TTC549 (cell line): ENCODE results near the gene DUOX1.

Source experiments
- FAIRE-seq: peaks from 2 replicates; lab custom pipeline; 2012; peaks lifted over from hg19 to GRCh38; lab: Jason Lieb, UNC

Gene DUOX1

DNA sequence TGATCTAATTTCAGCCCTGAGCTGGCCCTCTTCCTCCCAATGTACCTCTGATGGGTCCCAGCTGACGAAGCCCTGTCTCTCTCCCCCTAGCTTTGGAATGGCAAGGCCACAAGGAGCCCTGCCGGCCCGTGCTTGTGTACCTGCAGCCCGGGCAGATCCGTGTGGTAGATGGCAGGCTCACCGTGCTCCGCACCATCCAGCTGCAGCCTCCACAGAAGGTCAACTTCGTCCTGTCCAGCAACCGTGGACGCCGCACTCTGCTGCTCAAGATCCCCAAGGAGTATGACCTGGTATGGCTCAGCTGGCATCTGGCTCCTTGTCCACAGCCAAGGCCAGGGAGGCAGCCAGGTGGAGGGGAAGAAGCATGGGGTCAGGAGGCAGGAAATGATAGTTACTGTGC, 14.2 kb downstream of the DUOX1 start:
- no peak for FAIRE-seq

- no peak for FAIRE-seq
These were observed 15.0 kb downstream of the DUOX1 start for GRCh38 chr15:45144775-45145174.

GRCh38 chr15:45146405-45146804, 16.6 kb downstream of the DUOX1 start:
- no peak for FAIRE-seq

- FAIRE-seq = no peak
These were observed 17.8 kb downstream of the DUOX1 start for GRCh38 chr15:45147606-45148005.

- FAIRE-seq = no peak
These were observed 18.6 kb downstream of the DUOX1 start for GRCh38 chr15:45148076-45149059.

DNA sequence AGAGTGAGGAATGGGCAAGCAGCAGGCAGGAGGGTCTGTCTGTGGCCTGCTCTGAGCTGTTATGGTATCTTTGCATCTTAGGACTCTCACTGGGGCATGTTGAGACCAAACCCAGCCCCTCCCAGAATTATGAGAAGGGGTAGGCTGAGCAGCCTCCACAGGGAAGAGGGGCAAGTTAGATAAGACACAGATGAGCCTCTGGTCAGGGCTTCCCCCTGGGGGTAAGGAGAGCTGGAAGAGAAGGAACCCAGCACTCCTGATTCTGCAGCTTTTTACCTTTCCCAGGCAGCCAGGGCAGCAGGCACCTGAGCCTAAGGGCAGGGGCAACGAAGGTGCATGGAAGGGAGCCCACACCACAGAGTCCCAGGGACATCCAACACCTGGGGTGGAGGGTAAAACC, 19.3 kb downstream of the DUOX1 start:
- FAIRE-seq = no peak

DNA sequence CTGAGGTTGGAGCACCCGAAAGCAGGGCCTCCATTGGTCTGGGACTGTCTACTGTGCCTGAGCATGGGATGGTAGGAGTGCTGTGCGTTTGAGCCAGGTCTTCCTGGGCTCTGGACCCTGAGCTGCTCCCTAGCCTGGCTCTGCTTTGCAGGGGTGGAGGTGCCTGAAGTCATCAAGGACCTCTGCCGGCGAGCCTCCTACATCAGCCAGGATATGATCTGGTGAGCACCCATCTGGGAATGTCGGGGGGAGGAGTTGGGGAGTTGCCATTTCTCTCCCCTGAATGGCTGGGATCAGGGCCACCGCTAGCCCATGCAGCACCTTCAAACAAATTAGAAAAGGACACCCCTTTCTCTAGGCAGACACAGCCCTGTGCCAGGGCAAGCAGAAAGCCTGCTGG, 20.7 kb downstream of the DUOX1 start:
- no peak for FAIRE-seq

DNA sequence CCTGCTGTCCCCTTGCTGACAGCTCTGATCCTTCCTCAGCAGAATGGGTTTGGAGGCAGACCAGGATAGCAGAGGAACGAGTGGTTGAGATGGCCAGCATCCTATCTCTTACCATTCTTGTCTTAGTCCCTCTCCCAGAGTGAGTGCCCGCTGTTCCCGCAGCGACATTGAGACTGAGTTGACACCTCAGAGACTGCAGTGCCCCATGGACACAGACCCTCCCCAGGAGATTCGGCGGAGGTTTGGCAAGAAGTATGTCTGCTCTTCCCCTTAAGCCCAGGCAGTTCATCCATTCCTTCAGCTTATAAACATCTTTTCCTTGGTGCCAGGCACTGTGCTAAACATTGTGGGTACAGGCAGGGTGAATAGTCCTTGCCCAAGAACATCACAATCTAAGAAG, 21.2 kb downstream of the DUOX1 start:
- no peak for FAIRE-seq

- FAIRE-seq = no peak
These were observed 22.4 kb downstream of the DUOX1 start for GRCh38 chr15:45151998-45152828.

- no peak for FAIRE-seq
These were observed 25.9 kb downstream of the DUOX1 start for GRCh38 chr15:45155739-45156138.

GRCh38 chr15:45156744-45157455, 27.1 kb downstream of the DUOX1 start:
- FAIRE-seq = no peak

DNA sequence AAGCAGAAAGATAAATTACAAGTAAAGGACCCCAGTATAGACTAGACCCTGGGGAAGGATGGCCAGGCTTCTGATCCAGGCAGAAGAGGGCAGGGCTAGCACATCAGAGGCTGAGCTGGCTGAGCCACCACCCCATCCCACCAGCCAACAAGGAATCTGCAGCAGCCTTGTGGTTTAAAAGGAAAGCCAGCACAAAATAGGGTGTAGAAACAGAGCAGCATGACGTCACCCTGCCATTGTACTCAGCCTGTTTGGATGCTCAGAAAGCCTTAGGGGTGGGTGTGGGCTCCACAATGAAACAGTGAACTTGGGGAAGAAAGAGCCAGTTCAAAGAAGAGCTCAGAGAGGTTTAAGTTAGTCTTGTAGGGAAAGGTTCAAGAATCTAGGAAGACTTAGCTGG, 28.2 kb downstream of the DUOX1 start:
- FAIRE-seq = no peak

DNA sequence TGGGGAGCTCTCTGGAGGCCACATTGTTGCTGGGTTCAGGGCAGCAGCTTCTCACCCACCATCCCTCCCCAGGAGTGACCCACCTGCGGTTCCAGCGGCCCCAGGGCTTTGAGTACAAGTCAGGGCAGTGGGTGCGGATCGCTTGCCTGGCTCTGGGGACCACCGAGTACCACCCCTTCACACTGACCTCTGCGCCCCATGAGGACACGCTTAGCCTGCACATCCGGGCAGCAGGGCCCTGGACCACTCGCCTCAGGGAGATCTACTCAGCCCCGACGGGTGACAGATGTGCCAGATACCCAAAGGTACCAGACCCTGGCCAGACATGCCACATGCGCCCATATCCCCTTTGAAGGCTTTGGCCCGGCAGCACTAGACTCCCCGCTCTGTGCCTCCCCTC, 31.9 kb downstream of the DUOX1 start:
- no peak for FAIRE-seq

DNA sequence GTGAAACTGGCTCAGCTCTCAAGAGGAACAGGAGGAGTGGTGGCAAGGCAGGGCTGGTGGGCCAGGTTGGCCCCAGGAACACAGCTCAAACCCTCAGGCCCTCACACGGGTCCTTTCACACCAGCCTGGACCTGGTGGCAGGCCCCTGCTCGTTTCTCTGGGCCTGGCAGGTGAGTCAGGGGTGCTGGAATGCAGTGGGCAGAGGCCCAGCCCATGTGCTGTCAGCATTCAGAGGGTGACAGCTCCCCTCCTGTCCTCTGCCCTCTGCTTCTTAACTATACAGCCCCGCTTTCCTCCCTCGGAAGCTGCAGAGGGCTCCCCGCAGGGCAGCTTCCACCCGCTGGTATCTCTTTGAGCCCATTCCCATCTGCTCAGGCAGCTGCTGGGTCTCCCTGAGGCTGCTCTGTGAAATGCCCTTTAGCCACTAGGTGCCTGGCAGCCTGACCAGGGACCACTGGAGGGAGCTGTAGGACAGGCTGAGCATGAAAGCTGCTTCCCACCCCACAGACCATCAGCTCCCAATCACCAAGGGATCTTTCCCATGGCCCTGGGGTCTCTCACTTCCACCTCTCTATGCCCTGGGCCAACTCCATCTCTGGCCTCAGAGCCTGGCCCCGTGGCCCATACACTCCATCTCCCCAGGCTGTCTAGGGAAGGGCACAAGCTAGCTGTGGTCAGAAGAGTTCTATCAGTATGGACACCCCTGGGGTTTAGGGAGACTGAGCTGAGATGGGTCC, 33.1 kb downstream of the DUOX1 start:
- no peak for FAIRE-seq

DNA sequence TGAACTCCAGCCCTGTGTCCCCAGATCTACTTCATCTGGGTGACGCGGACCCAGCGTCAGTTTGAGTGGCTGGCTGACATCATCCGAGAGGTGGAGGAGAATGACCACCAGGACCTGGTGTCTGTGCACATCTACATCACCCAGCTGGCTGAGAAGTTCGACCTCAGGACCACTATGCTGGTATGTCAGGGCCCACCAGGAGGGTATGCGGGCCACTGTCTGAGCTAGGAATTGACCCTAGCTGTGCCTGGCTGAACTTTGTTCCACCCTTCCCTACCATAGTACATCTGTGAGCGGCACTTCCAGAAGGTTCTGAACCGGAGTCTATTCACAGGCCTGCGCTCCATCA, 33.7 kb downstream of the DUOX1 start:
- no peak for FAIRE-seq

GRCh38 chr15:45164914-45165313, 35.1 kb downstream of the DUOX1 start:
- no peak for FAIRE-seq

GRCh38 chr15:45165536-45165935, 35.7 kb downstream of the DUOX1 start:
- no peak for FAIRE-seq

DNA sequence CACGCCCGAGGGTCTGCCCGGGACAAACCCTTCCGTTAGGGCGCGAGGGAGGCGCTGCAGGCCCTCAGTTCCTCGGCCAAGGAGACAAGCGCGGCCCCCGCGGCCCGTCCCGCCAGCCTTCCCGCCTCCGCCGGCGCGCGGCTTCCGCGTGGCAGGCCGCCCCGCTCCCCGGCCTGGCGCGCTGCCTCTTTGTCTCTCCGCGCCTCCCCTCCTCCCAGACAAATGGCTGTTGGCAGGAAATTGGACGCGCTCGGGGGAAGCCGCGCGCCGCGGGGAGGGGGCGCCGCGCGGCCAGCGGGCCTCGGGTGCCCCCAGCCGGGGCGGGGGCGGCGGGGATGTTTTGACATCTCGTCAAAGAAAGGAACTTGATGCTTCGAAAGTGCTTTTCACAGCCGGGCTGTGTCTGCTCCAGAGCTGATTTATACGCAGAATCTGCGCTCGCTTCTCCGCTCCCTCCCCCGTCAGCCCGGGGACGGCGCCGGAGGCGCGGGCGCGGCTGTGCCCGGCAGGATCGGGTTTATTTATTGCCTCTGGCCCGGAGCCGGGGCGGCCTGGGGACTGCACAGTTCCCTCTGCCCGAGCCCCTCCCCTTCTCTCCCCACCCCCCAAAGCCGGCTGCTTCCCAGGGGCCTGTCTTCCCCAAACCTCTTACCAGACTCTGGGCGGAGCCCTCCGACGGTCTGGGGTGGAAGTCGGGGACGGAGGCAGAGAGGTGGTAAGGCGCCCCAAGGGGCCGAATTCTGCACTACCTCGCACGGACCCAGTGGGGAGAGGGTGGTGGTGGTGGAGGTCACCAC, 37.2 kb downstream of the DUOX1 start:
- no peak for FAIRE-seq

GRCh38 chr15:45167631-45168205, 37.9 kb downstream of the DUOX1 start:
- FAIRE-seq = no peak

DNA sequence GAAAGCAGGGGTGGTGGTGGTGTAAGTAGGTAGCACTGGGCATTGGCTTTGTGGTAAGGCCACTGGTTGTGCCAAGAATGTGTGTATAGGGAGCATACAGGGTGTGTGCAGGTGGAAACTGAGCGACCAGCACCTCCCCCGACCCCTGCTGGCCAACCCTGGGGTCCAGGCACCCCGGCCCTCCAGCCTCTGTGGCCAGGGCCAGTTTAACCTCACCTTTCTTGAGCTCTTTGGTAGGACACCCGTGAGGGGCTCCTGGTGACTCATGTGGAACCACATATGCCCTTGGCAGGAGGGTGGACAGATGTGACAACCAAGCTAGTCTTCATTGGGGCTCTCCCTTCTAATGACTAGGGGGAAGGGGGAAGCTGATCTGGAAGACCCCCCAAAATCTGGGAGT, 38.5 kb downstream of the DUOX1 start:
- no peak for FAIRE-seq
